ENCODE results near the gene SDSL.

SDSL gene

GRCh38 chr12:113480336-113480971, 58.3 kb downstream of the SDSL start:
- DNase-seq (ENCODE audit: low read depth, low spot score), result no peak

GRCh38 chr12:113482334-113482733, 60.2 kb downstream of the SDSL start:
- no peak for DNase-seq (ENCODE audit: low read depth, low spot score)

GRCh38 chr12:113485330-113485729, 63.1 kb downstream of the SDSL start:
- DNase-seq (ENCODE audit: low read depth, low spot score), result no peak

GRCh38 chr12:113486722-113487121, 64.5 kb downstream of the SDSL start:
- DNase-seq (ENCODE audit: low read depth, low spot score), result no peak
